ENCODE measurements around the gene ADARB2. TPM values are rescaled to one million over a fixed set of nuclear protein-coding genes. Genes with fewer than 3 reads are reported as not detected.
"Not testable (repeated sequence)": the region's sequence is repeated elsewhere in the genome, so short reads cannot be mapped to it uniquely, and the experiment has no call there.

Gene ADARB2
- total and polyA plus RNA-seq, 2 experiments from 2014 or later: 1.6 to 3.1 TPM

DNA sequence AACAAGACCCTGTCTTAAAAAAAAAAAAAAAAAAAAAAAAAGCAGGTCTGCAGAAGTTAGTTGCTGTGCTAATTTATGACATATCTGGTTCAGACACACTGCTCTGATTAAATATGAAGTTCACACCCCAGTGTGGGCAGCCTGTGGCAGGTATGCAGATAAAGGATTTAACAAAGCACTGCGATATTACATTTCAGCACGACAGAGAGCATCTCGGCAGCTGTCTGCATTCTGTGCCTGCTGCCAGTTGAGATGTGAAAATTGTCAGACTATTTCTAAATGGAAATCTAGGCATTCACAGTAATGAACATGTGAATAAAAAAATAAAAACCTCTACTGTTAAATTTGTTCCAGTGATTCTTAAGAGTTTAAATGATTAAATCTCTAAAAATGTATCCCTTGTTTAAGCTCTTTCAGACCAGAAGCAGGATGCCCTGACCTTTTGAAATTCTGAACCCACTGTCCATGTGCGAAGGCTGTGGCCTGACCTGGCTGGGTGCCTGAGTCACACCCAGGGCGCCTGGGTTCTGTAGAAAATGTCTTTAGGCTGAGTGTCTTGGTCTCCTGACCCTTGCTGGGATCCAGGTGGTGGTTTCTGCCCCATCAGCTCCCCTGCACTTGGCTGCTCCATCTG lies 408.2 kb downstream of the ADARB2 start:
- TF ChIP-seq, protein P1, sequence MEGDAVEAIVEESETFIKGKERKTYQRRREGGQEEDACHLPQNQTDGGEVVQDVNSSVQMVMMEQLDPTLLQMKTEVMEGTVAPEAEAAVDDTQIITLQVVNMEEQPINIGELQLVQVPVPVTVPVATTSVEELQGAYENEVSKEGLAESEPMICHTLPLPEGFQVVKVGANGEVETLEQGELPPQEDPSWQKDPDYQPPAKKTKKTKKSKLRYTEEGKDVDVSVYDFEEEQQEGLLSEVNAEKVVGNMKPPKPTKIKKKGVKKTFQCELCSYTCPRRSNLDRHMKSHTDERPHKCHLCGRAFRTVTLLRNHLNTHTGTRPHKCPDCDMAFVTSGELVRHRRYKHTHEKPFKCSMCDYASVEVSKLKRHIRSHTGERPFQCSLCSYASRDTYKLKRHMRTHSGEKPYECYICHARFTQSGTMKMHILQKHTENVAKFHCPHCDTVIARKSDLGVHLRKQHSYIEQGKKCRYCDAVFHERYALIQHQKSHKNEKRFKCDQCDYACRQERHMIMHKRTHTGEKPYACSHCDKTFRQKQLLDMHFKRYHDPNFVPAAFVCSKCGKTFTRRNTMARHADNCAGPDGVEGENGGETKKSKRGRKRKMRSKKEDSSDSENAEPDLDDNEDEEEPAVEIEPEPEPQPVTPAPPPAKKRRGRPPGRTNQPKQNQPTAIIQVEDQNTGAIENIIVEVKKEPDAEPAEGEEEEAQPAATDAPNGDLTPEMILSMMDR (IDR thresholded peaks at IDR 0.05; ENCODE audit: low read depth, low read length): no peak
- Histone ChIP-seq H3K36me3 (no peaks in the 10 kb centered on the region), H3K4me3 (no peak overlapping the region), H3K27me3 (no peaks in the 10 kb centered on the region), H3K9me3 (ENCODE audit: low read depth) (no peaks in the 10 kb centered on the region), H3K4me1 (ENCODE audit: low read depth) (no peaks in the 10 kb centered on the region), H3K27ac (no peak overlapping the region)
- DNase-seq (ENCODE audit: low read depth in 1 of 2, low spot score in 1 of 2): no peak

DNA sequence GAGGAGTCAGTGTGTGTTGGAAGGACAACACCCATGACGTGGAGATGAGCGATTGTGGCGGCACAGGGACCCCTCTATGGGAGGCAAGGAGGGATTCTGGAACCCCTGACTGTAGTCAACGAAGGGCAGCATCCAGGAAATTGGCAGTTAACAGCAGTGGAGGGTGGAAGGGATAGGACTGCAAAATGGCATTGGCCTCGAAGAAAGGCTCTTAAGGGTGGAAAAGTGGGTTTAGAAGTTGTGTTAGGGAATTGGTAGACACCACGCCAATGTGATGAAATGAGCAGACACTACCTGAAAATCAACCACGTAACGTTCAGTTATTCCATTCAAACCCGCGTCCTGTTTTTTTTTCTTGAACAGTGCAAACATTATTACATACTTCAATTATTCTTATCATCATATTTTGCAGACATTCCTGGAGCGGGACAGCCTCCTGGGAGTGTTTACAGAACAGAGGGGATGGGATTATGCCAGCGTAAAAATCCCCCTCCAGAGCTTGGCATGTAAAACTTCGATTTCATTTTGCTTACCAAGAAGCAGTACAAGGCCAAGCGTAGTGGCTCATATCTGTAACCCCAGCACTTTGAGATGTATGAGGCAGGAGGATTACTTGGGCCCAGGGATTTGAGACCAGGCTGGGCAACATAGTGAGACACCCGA lies 409.0 kb downstream of the ADARB2 start:
- Histone ChIP-seq H3K27ac (no peak overlapping the region), H3K36me3 (no peaks in the 10 kb centered on the region), H3K4me3 (no peak overlapping the region), H3K27me3 (no peaks in the 10 kb centered on the region), H3K4me1 (ENCODE audit: low read depth) (no peaks in the 10 kb centered on the region), H3K9me3 (ENCODE audit: low read depth) (no peaks in the 10 kb centered on the region)
- no peak for DNase-seq (ENCODE audit: low read depth in 1 of 2, low spot score in 1 of 2)
- TF ChIP-seq, protein P1 (IDR thresholded peaks at IDR 0.05; ENCODE audit: low read depth, low read length): no peak

DNA sequence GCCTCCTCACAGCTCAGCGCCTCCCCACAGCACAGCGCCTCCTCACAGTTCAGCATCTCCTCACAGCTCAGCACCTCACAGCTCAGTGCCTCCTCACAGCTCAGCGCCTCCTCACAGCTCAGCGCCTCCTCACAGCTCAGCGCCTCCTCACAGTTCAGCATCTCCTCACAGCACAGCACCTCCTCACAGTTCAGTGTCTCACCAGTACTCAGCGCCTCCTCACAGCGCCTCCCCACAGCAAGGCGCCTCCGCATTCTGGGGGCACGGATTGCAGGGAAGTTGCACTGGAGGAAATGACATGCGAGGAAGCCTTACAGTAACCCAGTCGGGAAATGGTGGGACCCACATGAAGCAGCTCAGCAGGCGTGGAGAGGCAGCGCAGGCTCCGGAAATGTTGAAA lies 409.6 kb downstream of the ADARB2 start:
- Histone ChIP-seq H3K27me3 (no peaks in the 10 kb centered on the region), H3K36me3 (no peaks in the 10 kb centered on the region), H3K4me1 (ENCODE audit: low read depth) (no peaks in the 10 kb centered on the region), H3K4me3 (no peak overlapping the region), H3K27ac (no peak overlapping the region), H3K9me3 (ENCODE audit: low read depth) (no peaks in the 10 kb centered on the region)
- no peak for DNase-seq (ENCODE audit: low read depth in 1 of 2, low spot score in 1 of 2)
- TF ChIP-seq, protein P1 (IDR thresholded peaks at IDR 0.05; ENCODE audit: low read depth, low read length): no peak

DNA sequence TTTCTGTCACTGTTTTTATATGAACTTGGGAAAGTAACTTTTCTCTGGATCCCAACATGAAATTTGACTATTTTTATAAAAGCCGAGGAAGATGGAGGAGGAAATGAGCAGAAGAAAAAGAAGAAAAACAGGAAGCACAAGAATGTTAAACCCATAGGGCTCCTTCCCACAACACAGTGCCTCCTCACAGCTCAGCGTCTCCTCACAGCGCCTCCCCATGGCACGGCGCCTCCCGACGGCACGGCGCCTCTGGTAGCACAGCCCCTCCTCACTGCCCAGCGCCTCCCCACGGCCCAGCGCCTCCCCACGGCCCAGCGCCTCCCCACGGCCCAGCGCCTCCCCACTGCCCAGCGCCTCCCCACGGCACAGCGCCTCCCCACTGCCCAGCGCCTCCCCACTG lies 410.8 kb downstream of the ADARB2 start:
- not testable (repeated sequence) for H3K9me3 ChIP-seq (ENCODE audit: low read depth); H3K36me3 ChIP-seq; H3K27me3 ChIP-seq; DNase-seq (ENCODE audit: low read depth in 1 of 2, low spot score in 1 of 2); H3K4me1 ChIP-seq (ENCODE audit: low read depth); H3K4me3 ChIP-seq; H3K27ac ChIP-seq

DNA sequence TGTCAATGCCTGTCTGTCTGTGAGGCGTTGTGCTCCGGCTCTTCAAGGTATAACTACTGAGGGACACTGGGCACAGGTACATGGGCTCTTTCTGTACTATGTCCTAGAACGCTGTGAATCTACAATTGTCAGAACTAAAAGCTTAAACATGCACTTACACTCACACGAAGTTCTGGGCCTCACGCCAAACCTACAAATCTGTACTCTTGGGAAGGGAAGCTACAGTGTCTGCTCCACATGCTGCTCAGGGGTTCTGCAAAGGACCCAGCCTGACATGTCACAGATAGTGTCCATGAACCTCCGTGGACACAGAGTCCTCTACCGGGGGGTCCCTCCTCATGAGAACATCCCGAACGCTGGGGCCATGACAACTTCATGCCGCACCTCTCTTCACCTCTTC lies 412.4 kb downstream of the ADARB2 start:
- Histone ChIP-seq H3K27me3 (no peaks in the 10 kb centered on the region), H3K36me3 (no peaks in the 10 kb centered on the region), H3K4me3 (no peak overlapping the region), H3K9me3 (ENCODE audit: low read depth) (no peaks in the 10 kb centered on the region), H3K27ac (no peak overlapping the region), H3K4me1 (ENCODE audit: low read depth) (no peaks in the 10 kb centered on the region)
- TF ChIP-seq, protein P1 (IDR thresholded peaks at IDR 0.05; ENCODE audit: low read depth, low read length): no peak
- DNase-seq (ENCODE audit: low read depth in 1 of 2, low spot score in 1 of 2): no peak

DNA sequence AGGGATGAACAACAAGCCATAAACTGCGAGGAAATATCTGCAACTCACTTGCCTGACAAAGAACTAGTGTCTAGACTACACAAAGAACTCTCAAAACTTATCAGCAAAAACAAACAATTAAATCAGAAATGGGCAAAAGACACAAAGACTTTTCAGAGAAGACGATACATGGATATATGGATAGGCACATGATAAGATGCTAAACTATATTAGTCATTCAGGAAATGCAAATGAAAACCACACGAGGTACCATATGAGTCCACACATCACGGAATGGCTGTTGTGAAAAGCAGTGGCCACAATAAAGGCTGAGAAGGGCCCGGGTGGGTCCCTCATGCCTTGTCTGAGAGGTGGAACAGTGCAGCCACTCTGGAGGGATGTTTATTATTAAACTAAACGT lies 413.4 kb downstream of the ADARB2 start:
- Histone ChIP-seq H3K36me3 (no peaks in the 10 kb centered on the region), H3K27ac (no peak overlapping the region), H3K27me3 (no peaks in the 10 kb centered on the region), H3K9me3 (ENCODE audit: low read depth) (no peaks in the 10 kb centered on the region), H3K4me3 (no peak overlapping the region), H3K4me1 (ENCODE audit: low read depth) (no peaks in the 10 kb centered on the region)
- TF ChIP-seq, protein P1 (IDR thresholded peaks at IDR 0.05; ENCODE audit: low read depth, low read length): no peak
- DNase-seq (ENCODE audit: low read depth in 1 of 2, low spot score in 1 of 2): no peak
